ENCODE data around the gene LRMDA.
"Not testable (repeated sequence)": the region's sequence is repeated elsewhere in the genome, so short reads cannot be mapped to it uniquely, and the experiment has no call there.

LRMDA gene

GRCh38 chr10:75746356-75746755, 314.9 kb downstream of the LRMDA start:
- DNase-seq (ENCODE audit: low read depth), result no peak

- DNase-seq (ENCODE audit: low read depth), result not testable (repeated sequence)
Observed at GRCh38 chr10:75750093-75750875, 318.9 kb downstream of the LRMDA start.

- DNase-seq (ENCODE audit: low read depth), result no peak
Observed at GRCh38 chr10:75751232-75751631, 319.8 kb downstream of the LRMDA start.

- no peak for DNase-seq (ENCODE audit: low read depth)
Observed at GRCh38 chr10:75753621-75754020, 322.2 kb downstream of the LRMDA start.

- no peak for DNase-seq (ENCODE audit: low read depth)
Observed at GRCh38 chr10:75754096-75754831, 322.8 kb downstream of the LRMDA start.

- no peak for DNase-seq (ENCODE audit: low read depth)
Observed at GRCh38 chr10:75755528-75755927, 324.1 kb downstream of the LRMDA start.

- DNase-seq (ENCODE audit: low read depth), result no peak
Observed at GRCh38 chr10:75761289-75761688, 329.9 kb downstream of the LRMDA start.

- no peak for DNase-seq (ENCODE audit: low read depth)
Observed at GRCh38 chr10:75762431-75762802, 331.0 kb downstream of the LRMDA start.

GRCh38 chr10:75763652-75764051, 332.2 kb downstream of the LRMDA start:
- no peak for DNase-seq (ENCODE audit: low read depth)

GRCh38 chr10:75764974-75765788, 333.8 kb downstream of the LRMDA start:
- no peak for DNase-seq (ENCODE audit: low read depth)

- no peak for DNase-seq (ENCODE audit: low read depth)
Observed at GRCh38 chr10:75765789-75766096, 334.3 kb downstream of the LRMDA start.

GRCh38 chr10:75766106-75766505, 334.7 kb downstream of the LRMDA start:
- DNase-seq (ENCODE audit: low read depth), result no peak

- DNase-seq (ENCODE audit: low read depth), result not testable (repeated sequence)
Observed at GRCh38 chr10:75766752-75767151, 335.3 kb downstream of the LRMDA start.

GRCh38 chr10:75770626-75771081, 339.2 kb downstream of the LRMDA start:
- DNase-seq (ENCODE audit: low read depth), result no peak

- DNase-seq (ENCODE audit: low read depth), result no peak
Observed at GRCh38 chr10:75771606-75772005, 340.2 kb downstream of the LRMDA start.

GRCh38 chr10:75772153-75772887, 340.9 kb downstream of the LRMDA start:
- DNase-seq (ENCODE audit: low read depth), result no peak

- DNase-seq (ENCODE audit: low read depth), result no peak
Observed at GRCh38 chr10:75773231-75773780, 341.9 kb downstream of the LRMDA start.

- DNase-seq (ENCODE audit: low read depth), result no peak
Observed at GRCh38 chr10:75773813-75774782, 342.7 kb downstream of the LRMDA start.

- no peak for DNase-seq (ENCODE audit: low read depth)
Observed at GRCh38 chr10:75774783-75775490, 343.5 kb downstream of the LRMDA start.
